Vagina (tissue), 2 donors: Measurements from ENCODE around the gene GRIK4. TPM values are rescaled to one million over a fixed set of nuclear protein-coding genes. Genes with fewer than 3 reads are reported as not detected.

Experiments
- DNase-seq, 2 donors: peaks; one replicate each; pipeline ENCODE4 v3.0.0-alpha.2; 2017; ENCODE audit errors: extremely low spot score in 2 of 2
- H3K27ac ChIP-seq: fragments of 200-600 bp; sonication (generic); one replicate; pipeline ENCODE4 v1.5.1; 2019
- H3K27me3 ChIP-seq: fragments of 200-600 bp; sonication (generic); one replicate; pipeline ENCODE4 v1.5.1; 2019
- H3K36me3 ChIP-seq, 2 donors: fragments of 200-600 bp; sonication (generic); one replicate each; pipeline ENCODE4 v1.5.1; 2017 to 2019
- H3K4me1 ChIP-seq: fragments of 200-600 bp; sonication (generic); one replicate; pipeline ENCODE4 v1.5.1; 2019
- H3K4me3 ChIP-seq, 2 donors: fragments of 200-600 bp; sonication (generic); 1 replicate in 1 of 2; 2 replicates in 1 of 2; pipeline ENCODE4 v1.5.1; 2016 to 2019
- H3K9me3 ChIP-seq: fragments of 200-600 bp; sonication (generic); one replicate; pipeline ENCODE4 v1.5.1; 2019
- CTCF ChIP-seq, 3 experiments: fragments of 450-650 bp in 2 of 3; fragments of 200-600 bp in 1 of 3; sonication (generic) in 1 of 3; IDR thresholded peaks; one replicate each; pipeline ENCODE4 v1.5.1; 2017 to 2019; ENCODE audit warnings: antibody characterized with exemption in 3 of 3, mild to moderate bottlenecking in 2 of 3, moderate library complexity in 2 of 3
- POLR2A ChIP-seq, 2 donors: fragments of 450-650 bp; IDR thresholded peaks; one replicate each; pipeline ENCODE4 v1.6.1; 2017; ENCODE audit warnings: antibody characterized with exemption in 2 of 2, mild to moderate bottlenecking in 2 of 2, moderate library complexity in 2 of 2
- POLR2AphosphoS5 ChIP-seq, 2 donors: sonication (generic); formaldehyde crosslinking; IDR thresholded peaks; one replicate each; pipeline ENCODE4 v1.9.0; 2017; ENCODE audit warnings: antibody characterized with exemption in 2 of 2, mild to moderate bottlenecking in 2 of 2, low read depth in 1 of 2; ENCODE audit not compliant: insufficient read depth in 1 of 2
- intact Hi-C: fragments of 100-400 bp; cut with DNase I; formaldehyde crosslinking; loops from one replicate; pipeline ENCODE4 v1.15.1; 2023
- total RNA-seq: library from RNA; depleted of rRNA; stranded (reverse); fragments of >200 nt; gene quantifications from one replicate; pipeline ENCODE4 v1.2.3, GENCODE V29; 2016

GRIK4 gene
- total RNA-seq, 1 donor from 2014 or later, result 0.25 TPM

- DNase-seq, result no peak
- H3K36me3 ChIP-seq, result no peaks in the 10 kb centered on the region
- intact Hi-C loops, result no loop called here
- no peak overlapping the region for H3K4me3 ChIP-seq
- no peaks in the 10 kb centered on the region for H3K27me3 ChIP-seq
- H3K9me3 ChIP-seq, result no peaks in the 10 kb centered on the region
- no peak overlapping the region for H3K27ac ChIP-seq
- TF ChIP-seq POLR2AphosphoS5 (IDR thresholded peaks at IDR 0.05; ENCODE audit: insufficient read depth in 1 of 2, low read depth in 1 of 2) (no peak), POLR2A (IDR thresholded peaks at IDR 0.05) (no peak), CTCF (IDR thresholded peaks at IDR 0.05) (no peak)
- H3K4me1 ChIP-seq, result no peaks in the 10 kb centered on the region
Observed at GRCh38 chr11:120918257-120918656, 406.7 kb downstream of the GRIK4 start.

DNA sequence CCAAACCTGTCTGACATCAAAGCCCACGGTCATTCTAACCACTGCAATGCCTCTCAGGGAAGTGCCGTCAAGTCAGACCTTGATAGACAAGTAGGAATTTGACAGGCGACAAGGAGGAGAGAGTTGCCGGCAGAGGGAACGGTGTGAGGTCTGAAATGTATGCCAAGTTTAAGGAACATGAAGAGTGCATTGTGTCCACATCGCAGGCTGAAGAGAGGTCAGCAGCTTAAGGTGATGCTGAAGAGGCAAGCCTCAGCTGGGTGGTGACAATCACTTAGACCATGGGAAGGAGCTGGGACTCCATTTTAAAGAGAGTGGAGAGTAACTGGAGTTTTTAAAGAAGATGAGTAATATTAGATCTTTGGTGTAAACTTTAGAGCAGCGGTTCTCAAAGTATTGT, 407.5 kb downstream of the GRIK4 start:
- Histone ChIP-seq H3K4me1 (no peaks in the 10 kb centered on the region), H3K27ac (no peak overlapping the region), H3K9me3 (no peaks in the 10 kb centered on the region), H3K27me3 (no peaks in the 10 kb centered on the region), H3K36me3 (no peaks in the 10 kb centered on the region), H3K4me3 (no peak overlapping the region)
- DNase-seq, result no peak
- intact Hi-C loops, result no loop called here
- TF ChIP-seq CTCF (IDR thresholded peaks at IDR 0.05) (no peak), POLR2AphosphoS5 (IDR thresholded peaks at IDR 0.05; ENCODE audit: insufficient read depth in 1 of 2, low read depth in 1 of 2) (no peak), POLR2A (IDR thresholded peaks at IDR 0.05) (no peak)

GRCh38 chr11:120919566-120919965, 408.0 kb downstream of the GRIK4 start:
- intact Hi-C loops, result no loop called here
- H3K4me3 ChIP-seq, result no peak overlapping the region
- no peak for DNase-seq
- H3K27me3 ChIP-seq, result no peaks in the 10 kb centered on the region
- H3K4me1 ChIP-seq, result no peaks in the 10 kb centered on the region
- H3K36me3 ChIP-seq, result no peaks in the 10 kb centered on the region
- no peaks in the 10 kb centered on the region for H3K9me3 ChIP-seq
- no peak overlapping the region for H3K27ac ChIP-seq
- TF ChIP-seq CTCF (IDR thresholded peaks at IDR 0.05) (no peak), POLR2A (IDR thresholded peaks at IDR 0.05) (no peak)

GRCh38 chr11:120923866-120924508, 412.4 kb downstream of the GRIK4 start:
- H3K27me3 ChIP-seq, result no peaks in the 10 kb centered on the region
- H3K36me3 ChIP-seq, result no peaks in the 10 kb centered on the region
- H3K4me1 ChIP-seq, result no peaks in the 10 kb centered on the region
- TF ChIP-seq POLR2AphosphoS5 (IDR thresholded peaks at IDR 0.05; ENCODE audit: insufficient read depth in 1 of 2, low read depth in 1 of 2) (no peak), POLR2A (IDR thresholded peaks at IDR 0.05) (no peak), CTCF (IDR thresholded peaks at IDR 0.05) (no peak)
- intact Hi-C loops, result no loop called here
- DNase-seq, result no peak
- H3K27ac ChIP-seq, result no peak overlapping the region
- H3K9me3 ChIP-seq, result no peaks in the 10 kb centered on the region
- H3K4me3 ChIP-seq, result no peak overlapping the region

- no peaks in the 10 kb centered on the region for H3K36me3 ChIP-seq
- no peak for DNase-seq
- H3K9me3 ChIP-seq, result no peaks in the 10 kb centered on the region
- H3K4me1 ChIP-seq, result no peaks in the 10 kb centered on the region
- no peaks in the 10 kb centered on the region for H3K27me3 ChIP-seq
- intact Hi-C loops, result no loop called here
- no peak overlapping the region for H3K4me3 ChIP-seq
- H3K27ac ChIP-seq, result no peak overlapping the region
- no peak for TF ChIP-seq CTCF (IDR thresholded peaks at IDR 0.05)
- TF ChIP-seq POLR2A (IDR thresholded peaks at IDR 0.05), result no peak
- TF ChIP-seq POLR2AphosphoS5 (IDR thresholded peaks at IDR 0.05; ENCODE audit: insufficient read depth in 1 of 2, low read depth in 1 of 2), result no peak
Observed at GRCh38 chr11:120925944-120926343, 414.4 kb downstream of the GRIK4 start.
